GM12878 (cell line): ENCODE measurements around the gene CORO1C. TPM values are rescaled to one million over a fixed set of nuclear protein-coding genes. Genes with fewer than 3 reads are reported as not detected.
A peak's percentile ranks its signal among the peaks of the same experiment; 100 is the strongest.

Experiments used
- BCL11A ChIP-seq: IDR thresholded peaks from 2 replicates; pipeline ENCODE4 v1.6.1; 2011; ENCODE audit warnings: low read depth, low read length
- CHD2 ChIP-seq: IDR thresholded peaks from 2 replicates; pipeline ENCODE4 v1.6.1; 2011; ENCODE audit warnings: low read depth, low read length, improper control_type of control experiment, borderline replicate concordance
- FOXM1 ChIP-seq: IDR thresholded peaks from 2 replicates; pipeline ENCODE4 v1.6.1; 2012; ENCODE audit warnings: low read depth, mild to moderate bottlenecking, inconsistent platforms, low read length, moderate library complexity
- HDAC2 ChIP-seq: fragments of 200-600 bp; sonication (generic); IDR thresholded peaks from 2 replicates; pipeline ENCODE4 v1.6.1; 2017
- HSF1 ChIP-seq: fragments of 150-350 bp; IDR thresholded peaks from 2 replicates; pipeline ENCODE4 v1.6.1; 2014; ENCODE audit warnings: mild to moderate bottlenecking, low read depth, low read length
- IRF3 ChIP-seq: fragments of 450-650 bp; IDR thresholded peaks from 2 replicates; pipeline ENCODE4 v1.6.1; 2014; ENCODE audit warnings: mild to moderate bottlenecking
- IRF5 ChIP-seq: fragments of 450-650 bp; IDR thresholded peaks from 2 replicates; pipeline ENCODE4 v1.6.1; 2017; ENCODE audit warnings: borderline replicate concordance
- JUND ChIP-seq: IDR thresholded peaks from 2 replicates; pipeline ENCODE4 v1.6.1; 2012; ENCODE audit warnings: low read depth, mild to moderate bottlenecking, low read length, improper control_type of control experiment, moderate library complexity
- KLF5 ChIP-seq: fragments of 450-650 bp; IDR thresholded peaks from 2 replicates; pipeline ENCODE4 v1.6.1; 2014; ENCODE audit warnings: mild to moderate bottlenecking; ENCODE audit not compliant: partially characterized antibody
- MEF2A ChIP-seq: IDR thresholded peaks from 2 replicates; pipeline ENCODE4 v1.6.1; 2011; ENCODE audit warnings: low read depth, mild to moderate bottlenecking, low read length, moderate library complexity; ENCODE audit not compliant: insufficient read depth
- NKRF ChIP-seq: fragments of 450-650 bp; conservative IDR thresholded peaks from 2 replicates; pipeline ENCODE4 v1.6.1; 2017; ENCODE audit warnings: mild to moderate bottlenecking, moderate library complexity
- NR2C2 ChIP-seq: IDR thresholded peaks from 2 replicates; pipeline ENCODE4 v1.6.1; 2011; ENCODE audit warnings: borderline replicate concordance, low read depth; ENCODE audit not compliant: control insufficient read depth, insufficient read length
- PAX5 ChIP-seq: IDR thresholded peaks from 2 replicates; pipeline ENCODE4 v1.6.1; 2011; ENCODE audit warnings: low read depth, low read length, borderline replicate concordance
- POLR2AphosphoS5 ChIP-seq: IDR thresholded peaks from 2 replicates; pipeline ENCODE4 v1.6.1; 2011; ENCODE audit warnings: mild to moderate bottlenecking, low read length, inconsistent platforms
- RELA ChIP-seq: fragments of 450-650 bp; IDR thresholded peaks from 2 replicates; pipeline ENCODE4 v1.8.0; 2014; ENCODE audit warnings: borderline replicate concordance; ENCODE audit not compliant: partially characterized antibody
- RELB ChIP-seq: fragments of 450-650 bp; IDR thresholded peaks from 2 replicates; pipeline ENCODE4 v1.6.1; 2017; ENCODE audit warnings: low read depth, mild to moderate bottlenecking, moderate library complexity
- STAT1 ChIP-seq: fragments of 450-650 bp; conservative IDR thresholded peaks from 2 replicates; pipeline ENCODE4 v1.6.1; 2014; ENCODE audit warnings: antibody characterized with exemption, mild to moderate bottlenecking
- YY1 ChIP-seq: IDR thresholded peaks from 2 replicates; pipeline ENCODE4 v1.6.1; 2011; ENCODE audit warnings: low read depth, mild to moderate bottlenecking, low read length
- ZNF24 ChIP-seq: fragments of 450-650 bp; IDR thresholded peaks from 2 replicates; pipeline ENCODE4 v1.6.1; 2017; ENCODE audit warnings: antibody characterized with exemption, mild to moderate bottlenecking
- ZNF384 ChIP-seq: IDR thresholded peaks from 2 replicates; pipeline ENCODE4 v1.6.1; 2012; ENCODE audit warnings: low read depth, mild to moderate bottlenecking, low read length, improper control_type of control experiment, borderline replicate concordance
- polyA plus RNA-seq, 11 experiments: library from polyadenylated mRNA; depleted of rRNA in 4 of 11; unstranded in 6 of 11; stranded (reverse) in 5 of 11; fragments of >200 nt; fragmentation: Nextera tagmentation in 4 of 11; fragmentation: Illumina TruSeq in 1 of 11; extraction: Ambion mirVana in 4 of 11; extraction: Trizol in 1 of 11; gene quantifications; 1 replicate in 1 of 11; 2 replicates in 10 of 11; pipeline versions ENCODE4 v1.2.1 to v1.2.3, GENCODE V29; 2011 to 2016; ENCODE audit warnings: inconsistent platforms in 2 of 11, missing spikeins in 2 of 11, low read depth in 1 of 11
- total RNA-seq, 4 experiments: library from RNA; depleted of rRNA in 3 of 4; stranded (reverse); fragments of >200 nt in 3 of 4; fragmentation: Illumina TruSeq in 1 of 4; extraction: Trizol in 1 of 4; gene quantifications; 2 replicates each; pipeline versions ENCODE4 v1.2.1 to v1.2.3, GENCODE V29; 2013 to 2021

The CORO1C gene
- total and polyA plus RNA-seq, 10 of the 15 experiments (the other 5 are each of a cell fraction or from before 2014, with no cell fraction given), result 52.7 to 254 (median 171) TPM

GRCh38 chr12:108691175-108691997, 39.9 kb downstream of the CORO1C start (continued):
- TF ChIP-seq KLF5 (peak; percentile 68), MEF2A (no peak), NKRF (0 out of 2 replicates have a peak, but pooled peaks have one; percentile 34), BCL11A (no peak), HDAC2 (no peak), RELB (peak; percentile 35; the same call in 1 of the 2 replicates), IRF5 (no peak), PAX5 (0 out of 2 replicates have a peak, but pooled peaks have one; percentile 4), CHD2 (no peak), IRF3 (no peak), NR2C2 (no peak), RELA (no peak), STAT1 (no peak; the same call in 1 of the 2 replicates), JUND (0 out of 2 replicates have a peak, but pooled peaks have one; percentile 31), ZNF384 (no peak), YY1 (no peak; the same call in 1 of the 2 replicates), HSF1 (no peak), ZNF24 (no peak), POLR2AphosphoS5 (peak; percentile 74), FOXM1 (no peak)
- TF ChIP-seq, all 136 proteins: peak for 39
